CD4-positive, alpha-beta T cell treated with Interferon alpha-2 for 1 hour (primary cell): ENCODE results near the gene SASH1.

Experiments
- DNase-seq, 2 donors: peaks; one replicate each; pipeline ENCODE4 v3.0.0-alpha.2; 2020 to 2022

Gene SASH1

GRCh38 chr6:148406579-148407371 lies 64.1 kb downstream of the SASH1 start:
- no peak for DNase-seq

DNA sequence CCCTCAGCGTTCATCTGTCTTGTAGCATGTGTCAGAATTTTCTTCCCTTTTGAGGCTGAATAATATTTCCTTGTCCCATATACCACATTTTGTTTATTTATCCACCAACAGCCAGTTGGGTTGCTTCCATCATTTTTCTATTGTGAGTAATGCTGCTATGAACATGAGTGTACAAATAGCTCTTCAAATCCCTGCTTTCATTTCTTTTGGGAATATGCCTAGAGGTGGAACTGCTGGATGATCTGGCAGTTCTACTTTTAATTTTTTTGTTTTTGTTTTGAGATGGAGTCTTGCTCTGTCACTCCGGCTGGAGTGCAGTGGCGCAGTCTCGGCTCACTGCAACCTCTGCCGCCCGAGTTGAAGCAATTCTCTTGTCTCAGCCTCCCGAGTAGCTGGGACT lies 64.7 kb downstream of the SASH1 start:
- DNase-seq, result no peak

DNA sequence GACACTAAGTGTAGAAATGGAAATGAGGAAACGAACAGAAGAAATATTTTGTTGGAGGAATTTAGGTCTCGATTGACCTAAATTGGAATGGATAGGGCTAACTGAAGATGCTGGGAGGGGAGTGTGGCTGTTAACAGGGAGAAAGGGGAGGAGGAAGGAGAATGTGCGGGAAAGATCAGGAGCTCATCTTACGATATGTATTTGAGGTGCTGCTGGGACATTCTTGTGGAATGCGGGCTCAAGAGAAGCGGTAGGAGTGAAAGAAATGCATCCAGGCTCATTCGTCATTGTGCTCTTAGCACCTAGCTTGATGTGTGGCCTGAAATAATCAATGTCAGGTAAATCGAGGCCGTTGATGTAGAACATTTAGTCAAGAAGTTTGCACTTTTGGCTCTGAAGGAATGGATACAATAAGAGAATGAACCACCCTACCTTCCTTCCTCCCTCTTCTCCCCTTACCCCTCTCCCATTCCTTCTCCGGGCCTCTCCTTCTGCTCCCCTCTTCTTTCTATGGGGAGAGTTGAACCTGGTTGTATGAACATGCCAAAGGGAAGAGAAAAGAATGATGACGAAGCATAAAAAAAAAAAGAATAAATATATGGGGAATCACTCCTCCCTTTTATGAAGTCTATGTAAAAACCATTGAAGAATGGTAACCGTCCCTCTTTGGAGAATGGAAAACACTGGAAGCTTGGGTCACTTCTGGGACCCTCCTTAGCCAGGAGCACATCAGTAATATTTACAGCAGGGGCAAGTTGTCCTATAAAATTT lies 70.9 kb downstream of the SASH1 start:
- no peak for DNase-seq

GRCh38 chr6:148414092-148414489 lies 71.5 kb downstream of the SASH1 start:
- no peak for DNase-seq

DNA sequence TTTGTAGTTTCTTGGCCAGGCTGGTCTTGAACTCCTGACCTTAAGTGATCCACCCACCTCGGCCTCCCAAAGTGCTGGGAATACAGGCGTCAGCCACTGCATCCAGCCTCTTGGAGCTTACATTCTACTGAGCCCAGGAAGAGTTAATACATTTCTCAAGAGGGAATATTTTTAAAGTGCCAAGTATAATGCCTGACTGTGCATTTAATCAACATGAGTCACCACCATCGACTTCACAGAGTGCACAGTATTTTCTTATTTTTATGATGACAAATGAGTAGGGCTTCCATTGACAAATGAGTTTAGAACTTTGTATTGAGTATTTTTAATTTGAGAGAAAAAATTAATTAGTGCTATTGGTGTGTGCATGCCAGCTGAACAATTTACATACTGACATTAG lies 72.2 kb downstream of the SASH1 start:
- DNase-seq, result no peak

GRCh38 chr6:148415511-148416260 lies 73.0 kb downstream of the SASH1 start:
- DNase-seq, result no peak

DNA sequence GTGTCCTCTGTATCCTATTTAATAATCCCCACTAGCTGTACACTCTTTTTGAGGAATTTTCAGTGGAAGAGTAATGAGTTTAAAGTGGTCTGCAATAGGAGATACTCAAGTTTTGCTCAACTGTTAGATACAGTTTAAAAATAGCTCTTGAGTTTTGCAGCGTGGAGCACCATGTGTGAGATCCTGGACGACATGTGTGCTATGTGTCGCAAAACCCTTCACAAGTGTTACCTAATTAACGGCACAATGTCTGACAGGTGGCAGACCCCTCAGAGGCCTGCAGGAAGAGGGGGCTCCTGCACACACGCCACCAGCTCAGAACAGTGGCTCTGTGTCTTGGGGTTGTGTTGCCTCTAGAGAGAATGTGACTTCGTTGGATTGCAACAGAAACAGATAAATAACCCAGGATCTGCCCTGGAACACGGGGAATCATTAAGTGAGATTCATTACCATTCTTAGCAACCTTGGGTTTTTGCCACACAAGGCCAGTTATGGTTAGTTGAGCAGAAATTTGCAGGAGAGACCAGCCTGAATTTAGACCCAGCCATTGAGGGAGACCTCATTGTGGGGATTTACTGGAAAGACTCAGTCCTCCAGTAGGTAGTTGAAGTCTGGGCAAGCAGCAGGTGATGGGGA lies 73.8 kb downstream of the SASH1 start:
- DNase-seq, result no peak

GRCh38 chr6:148417045-148417444 lies 74.4 kb downstream of the SASH1 start:
- no peak for DNase-seq

- DNase-seq, result no peak
Measured at GRCh38 chr6:148419430-148419829, 76.8 kb downstream of the SASH1 start.

GRCh38 chr6:148422085-148422484 lies 79.4 kb downstream of the SASH1 start:
- DNase-seq, result no peak

- no peak for DNase-seq
Measured at GRCh38 chr6:148423133-148423532, 80.5 kb downstream of the SASH1 start.

DNA sequence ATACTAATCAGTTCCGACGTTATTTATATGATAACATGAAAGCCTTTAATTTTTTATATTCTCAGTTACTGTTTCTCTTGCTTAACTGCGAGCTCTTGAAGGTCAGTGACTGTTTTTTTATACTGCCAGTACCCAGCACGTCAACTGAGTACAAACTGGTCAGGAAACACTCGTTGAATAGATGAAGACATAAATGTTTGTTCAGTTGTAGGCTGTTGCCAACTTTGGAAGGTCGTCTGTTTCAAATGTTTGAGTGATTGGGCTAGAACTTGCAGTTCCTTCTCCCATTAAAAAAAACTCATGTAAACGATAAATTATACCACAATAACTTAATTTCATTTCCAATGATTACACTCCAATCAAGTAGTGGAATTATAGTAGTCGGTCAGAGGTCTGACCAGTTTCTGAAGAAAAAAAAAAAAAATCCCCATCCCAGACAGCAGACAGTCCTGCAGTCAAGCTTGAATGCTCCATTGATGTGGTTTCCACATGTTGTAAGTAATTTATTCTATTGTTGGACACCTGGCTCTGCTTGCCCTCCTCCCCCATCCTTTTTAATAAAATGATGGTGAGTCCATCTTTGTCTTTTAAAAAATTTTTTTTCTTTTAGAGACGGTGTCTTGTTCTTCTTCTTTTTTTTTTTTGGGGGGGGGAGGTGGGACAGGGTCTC lies 81.1 kb downstream of the SASH1 start:
- DNase-seq, result no peak

DNA sequence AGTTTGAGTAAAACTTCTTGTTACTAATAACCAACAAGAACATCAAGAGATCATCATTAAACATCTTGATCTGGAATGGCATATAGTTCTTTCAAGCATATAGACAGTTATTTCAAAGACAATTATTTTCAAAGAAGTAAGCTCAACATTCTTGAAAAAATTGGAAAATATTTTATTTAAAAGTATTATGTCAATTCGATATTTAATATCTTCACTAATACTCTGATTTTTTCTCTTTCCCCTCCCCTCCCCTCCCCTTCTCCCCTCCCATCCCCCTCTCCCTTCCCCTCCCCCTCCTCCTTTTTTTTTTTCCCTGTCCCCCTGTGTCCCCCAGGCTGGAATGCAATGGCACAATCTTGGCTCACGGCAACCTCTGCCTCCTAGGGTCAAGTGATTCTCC lies 82.8 kb downstream of the SASH1 start:
- DNase-seq, result no peak

DNA sequence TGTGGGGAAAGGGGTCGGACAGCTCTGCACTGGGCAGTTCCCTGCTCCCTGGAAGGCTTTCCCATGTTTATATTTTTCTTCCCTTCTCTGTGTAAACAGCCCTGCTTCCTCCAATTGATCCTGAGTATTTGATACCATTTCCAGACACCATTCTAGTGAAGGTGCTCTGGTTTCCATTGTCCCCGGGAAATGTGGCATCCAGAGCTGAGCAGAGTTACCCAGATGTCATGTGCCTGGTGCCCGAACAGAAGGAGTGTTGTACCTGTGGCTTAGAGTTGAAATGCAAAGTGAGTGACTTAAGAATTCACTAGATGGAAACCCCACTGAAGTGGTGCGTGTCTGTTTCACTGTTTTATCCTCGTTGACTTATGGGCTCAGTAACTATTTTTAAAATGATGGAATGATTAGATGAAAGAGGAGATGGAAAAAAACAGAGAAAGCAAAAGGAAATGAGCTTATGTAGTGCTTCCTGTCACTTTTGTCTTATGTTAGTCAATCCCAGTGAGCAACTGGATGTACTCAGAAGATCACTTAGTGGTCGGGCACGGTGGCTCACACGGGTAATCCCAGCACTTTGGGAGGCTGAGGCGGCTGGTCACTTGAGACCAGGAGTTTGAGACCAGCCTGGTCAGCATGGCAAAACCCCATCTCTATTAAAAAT lies 83.8 kb downstream of the SASH1 start:
- no peak for DNase-seq

- no peak for DNase-seq
Measured at GRCh38 chr6:148427333-148427732, 84.7 kb downstream of the SASH1 start.

- no peak for DNase-seq
Measured at GRCh38 chr6:148429423-148429822, 86.8 kb downstream of the SASH1 start.

DNA sequence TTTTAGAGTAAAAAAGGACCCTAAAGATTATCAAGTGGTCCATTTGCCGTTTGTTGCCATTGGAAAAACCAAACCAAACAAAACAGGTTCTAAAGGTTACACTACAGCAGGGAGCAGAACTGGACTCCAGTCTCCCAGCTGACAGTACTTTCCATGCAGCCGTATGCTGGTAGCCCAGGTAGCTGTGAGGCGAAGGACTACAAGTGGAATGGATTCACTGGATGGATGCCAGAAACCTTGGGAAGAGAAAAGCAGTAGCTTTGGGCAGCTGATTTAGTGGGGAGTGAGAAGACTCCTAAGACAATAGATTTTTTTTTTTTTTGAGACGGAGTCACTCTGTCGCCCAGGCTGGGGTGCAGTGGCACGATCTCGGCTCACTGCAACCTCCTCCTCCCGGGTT lies 88.3 kb downstream of the SASH1 start:
- DNase-seq, result no peak

- no peak for DNase-seq
Measured at GRCh38 chr6:148431413-148431812, 88.8 kb downstream of the SASH1 start.

- DNase-seq, result no peak
Measured at GRCh38 chr6:148431840-148432239, 89.2 kb downstream of the SASH1 start.

GRCh38 chr6:148432462-148433195 lies 90.0 kb downstream of the SASH1 start:
- DNase-seq, result no peak

DNA sequence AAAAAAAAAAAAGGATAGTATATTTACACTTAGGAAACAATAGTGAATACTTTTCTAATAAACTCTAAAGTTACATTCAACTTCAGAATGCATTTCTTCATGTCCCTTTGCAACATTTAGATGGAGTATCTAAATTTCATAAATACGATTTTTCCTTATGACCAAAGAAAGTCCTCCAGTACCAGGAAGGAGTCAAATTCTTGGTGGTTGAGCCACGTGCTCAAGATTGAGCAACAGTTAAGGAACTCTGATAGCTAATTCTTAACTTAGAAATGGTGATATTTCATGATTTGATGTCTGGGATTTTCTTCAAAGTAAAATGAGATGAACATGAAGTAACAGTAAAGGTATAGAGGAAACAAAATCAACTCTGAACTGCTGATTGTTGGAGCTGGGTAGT lies 92.7 kb downstream of the SASH1 start:
- DNase-seq, result no peak
